ENCODE measurements around the gene SPATA3.
A peak's percentile ranks its signal among the peaks of the same experiment; 100 is the strongest.

The SPATA3 gene

DNA sequence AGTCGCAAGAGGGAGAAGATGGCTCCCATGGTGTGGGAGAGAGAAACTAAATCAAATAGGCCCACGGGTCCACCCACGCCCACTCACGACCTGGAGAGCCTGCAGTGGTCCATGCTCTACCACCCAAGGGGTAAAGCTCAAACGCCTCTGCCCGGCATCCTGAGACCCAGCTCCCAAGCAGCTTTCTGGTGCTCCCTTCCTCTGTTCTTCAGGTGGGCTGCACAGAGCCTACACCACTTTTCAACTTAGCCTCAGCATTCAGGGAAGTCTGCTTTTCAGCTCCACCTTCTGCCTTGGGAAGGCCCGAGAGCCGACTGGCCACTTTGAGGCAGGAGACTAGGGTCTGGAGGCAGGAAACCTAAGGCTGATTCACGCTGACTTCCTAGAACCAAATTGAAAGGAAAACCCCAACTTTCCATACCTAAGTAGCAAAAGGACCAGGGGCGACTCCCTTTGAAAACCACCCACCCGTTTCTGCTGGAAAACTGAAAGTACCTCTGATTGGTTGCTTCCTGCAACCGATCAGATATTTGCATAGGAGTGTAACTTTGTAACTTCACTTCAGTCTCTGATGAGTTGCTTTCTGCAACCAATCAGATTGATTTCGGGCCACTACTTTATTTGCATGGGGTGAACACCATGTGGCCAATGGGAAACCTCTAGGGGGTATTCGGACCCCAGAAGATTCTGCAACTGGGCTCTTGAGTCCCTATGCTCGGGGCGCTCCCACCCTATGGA is 26.8 kb upstream of the SPATA3 start:
- DNase-seq (ENCODE audit: low spot score): no peak

DNA sequence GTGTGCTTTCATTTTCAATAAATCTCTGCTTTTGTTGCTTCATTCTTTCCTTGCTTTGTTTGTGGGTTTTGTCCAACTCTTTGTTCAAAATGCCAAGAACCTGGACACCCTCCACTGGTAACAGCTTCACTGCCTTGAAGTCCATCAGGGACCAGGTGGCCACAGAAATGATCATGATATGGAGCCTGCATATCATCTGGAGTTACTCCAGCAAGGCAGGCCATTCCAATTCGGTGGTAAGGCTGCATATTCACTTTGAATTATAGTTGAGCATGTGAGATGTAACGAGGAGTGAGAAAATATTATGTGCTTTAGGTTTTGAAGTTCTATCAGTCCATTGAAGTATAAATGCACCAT is 26.3 kb upstream of the SPATA3 start:
- DNase-seq (ENCODE audit: low spot score): no peak

DNA sequence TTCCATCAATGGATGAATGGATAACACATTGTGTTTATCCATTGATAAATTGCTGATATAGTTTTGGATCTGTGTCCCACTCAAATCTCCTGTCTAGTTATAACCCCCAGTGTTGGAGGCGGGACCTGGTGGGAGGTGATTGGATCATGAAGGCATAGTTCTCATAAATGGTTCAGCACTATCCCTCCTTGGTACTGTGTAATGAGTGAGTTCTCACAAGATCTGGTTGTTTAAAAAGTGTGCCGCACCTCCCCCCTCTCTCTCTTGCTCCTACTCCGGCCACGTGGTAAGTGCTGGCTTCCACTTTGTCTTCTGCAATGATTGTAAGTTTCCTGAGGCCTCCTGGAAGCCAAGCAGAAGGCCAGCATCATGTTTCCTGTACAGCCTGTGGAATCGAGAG is 23.9 kb upstream of the SPATA3 start:
- no peak for DNase-seq (ENCODE audit: low spot score)

- peak; percentile 77 for DNase-seq (ENCODE audit: low spot score)
Measured at GRCh38 chr2:230974096-230974913, 21.6 kb upstream of the SPATA3 start.

DNA sequence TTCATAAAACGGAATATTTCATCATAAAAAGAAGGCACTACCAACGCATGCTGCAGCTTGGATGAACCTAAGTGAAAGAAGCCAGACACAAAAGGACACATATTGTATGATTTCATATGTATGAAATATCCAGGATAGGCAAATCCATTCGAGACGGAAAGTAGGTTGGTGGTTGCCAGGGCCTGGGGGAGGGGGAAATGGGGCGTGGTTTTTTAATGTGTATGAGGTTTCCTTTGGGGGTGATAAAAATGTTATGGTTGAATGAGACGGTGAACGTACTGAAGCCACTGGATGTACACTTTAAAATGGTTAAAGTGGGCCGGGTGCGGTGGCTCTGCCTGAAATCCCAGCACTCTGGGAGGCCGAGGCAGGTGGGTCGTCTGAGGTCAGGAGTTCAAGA is 20.0 kb upstream of the SPATA3 start:
- DNase-seq (ENCODE audit: low spot score): no peak

- DNase-seq (ENCODE audit: low spot score): no peak
Measured at GRCh38 chr2:230976671-230977171, 19.2 kb upstream of the SPATA3 start.

DNA sequence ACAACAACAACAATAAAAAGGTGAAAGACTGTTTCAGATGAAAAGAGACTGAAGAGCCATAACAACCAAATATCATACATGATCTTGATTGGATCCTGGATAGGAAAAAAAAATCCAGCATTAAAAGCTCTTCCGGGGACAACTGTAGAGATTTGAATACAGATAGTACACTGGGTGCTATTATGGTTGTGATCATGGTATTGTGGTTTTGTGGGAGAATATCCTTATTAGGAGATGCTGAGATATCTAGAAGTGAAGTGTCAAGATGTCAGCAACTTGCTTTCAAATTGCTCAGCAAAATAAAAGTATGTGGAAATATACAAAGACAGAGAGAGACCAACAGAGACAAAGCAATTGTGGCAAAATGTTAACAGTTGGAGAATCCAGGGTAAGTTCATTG is 15.5 kb upstream of the SPATA3 start:
- DNase-seq (ENCODE audit: low spot score): no peak

DNA sequence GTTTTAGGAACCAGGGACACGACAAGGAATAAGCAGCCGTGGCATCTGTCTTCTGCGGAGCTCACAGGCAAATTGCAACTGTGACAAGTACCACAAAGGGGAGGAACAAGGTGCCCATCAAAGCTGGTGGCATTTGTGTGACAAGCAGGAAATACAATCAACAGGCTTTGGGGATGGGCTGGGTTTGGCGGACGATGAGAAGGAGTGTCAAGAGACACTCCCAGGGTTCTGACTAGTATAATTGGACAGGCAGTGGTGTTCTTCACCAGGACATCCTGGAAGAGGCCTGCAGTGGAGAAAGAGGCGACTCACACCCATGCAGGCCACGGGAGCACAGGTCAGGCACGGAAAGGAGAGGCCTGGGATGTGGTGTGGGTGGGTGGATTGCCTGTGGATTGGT is 14.2 kb upstream of the SPATA3 start:
- DNase-seq (ENCODE audit: low spot score): peak; percentile 38

DNA sequence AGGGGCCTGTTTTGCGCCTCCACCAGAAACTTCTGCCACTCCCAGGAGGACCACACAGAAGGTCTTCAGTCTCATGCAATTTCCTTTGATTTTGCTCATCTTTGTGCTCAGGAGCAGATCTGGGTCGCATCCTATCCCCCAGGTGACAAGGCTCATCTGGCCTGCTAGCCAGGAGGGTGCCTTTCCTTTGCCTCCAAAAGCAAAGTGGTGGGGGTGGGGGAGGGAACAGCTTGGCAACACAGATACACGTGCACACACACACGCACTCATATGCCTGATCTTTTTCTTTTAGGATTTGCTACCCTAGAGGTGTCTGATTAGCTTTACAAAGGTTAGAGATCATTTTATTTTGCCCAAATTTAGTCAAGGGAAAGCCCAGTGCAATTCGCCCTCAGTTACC is 13.8 kb upstream of the SPATA3 start:
- no peak for DNase-seq (ENCODE audit: low spot score)

- DNase-seq (ENCODE audit: low spot score): no peak
Measured at GRCh38 chr2:230982528-230982927, 13.4 kb upstream of the SPATA3 start.

- DNase-seq (ENCODE audit: low spot score): no peak
Measured at GRCh38 chr2:230983566-230983965, 12.4 kb upstream of the SPATA3 start.

- DNase-seq (ENCODE audit: low spot score): no peak
Measured at GRCh38 chr2:230984393-230985220, 11.3 kb upstream of the SPATA3 start.

DNA sequence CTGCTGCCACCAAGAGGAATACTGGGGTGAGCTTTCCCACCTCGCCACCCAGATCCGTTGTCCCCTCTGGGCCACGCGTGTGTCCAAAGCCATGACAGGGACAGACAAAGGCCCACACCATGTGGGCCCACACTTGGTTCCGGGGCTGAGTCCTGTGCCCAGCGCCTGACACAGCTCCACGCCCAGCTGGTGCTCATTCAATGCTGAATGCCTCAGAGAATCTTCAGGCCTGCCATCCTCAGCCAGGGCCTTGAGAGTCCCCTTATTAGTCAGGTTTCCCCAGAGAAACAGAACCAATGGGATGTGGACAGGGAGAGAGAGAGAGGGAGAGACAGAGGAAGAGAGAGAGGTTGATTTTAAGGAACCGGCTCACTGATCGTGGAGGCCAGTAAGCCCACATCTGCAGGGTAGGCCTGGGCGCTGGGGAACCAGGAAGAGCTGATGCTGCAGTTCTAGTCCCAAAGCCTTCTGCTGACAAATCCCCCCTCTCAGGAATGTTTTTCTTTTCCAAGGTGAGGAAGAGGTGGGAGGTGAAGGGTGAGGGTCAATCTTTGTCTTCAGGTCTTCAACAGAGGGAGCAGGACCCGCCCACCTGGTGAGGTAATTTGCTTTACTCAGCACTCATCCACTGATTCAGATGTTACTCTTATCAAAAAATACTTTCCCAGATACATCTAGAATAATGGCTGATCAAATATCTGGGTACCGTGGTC is 10.2 kb upstream of the SPATA3 start:
- no peak for DNase-seq (ENCODE audit: low spot score)

GRCh38 chr2:230986520-230987136 is 9.3 kb upstream of the SPATA3 start:
- no peak for DNase-seq (ENCODE audit: low spot score)

- peak; percentile 69 for DNase-seq (ENCODE audit: low spot score)
Measured at GRCh38 chr2:230987137-230988020, 8.5 kb upstream of the SPATA3 start.

DNA sequence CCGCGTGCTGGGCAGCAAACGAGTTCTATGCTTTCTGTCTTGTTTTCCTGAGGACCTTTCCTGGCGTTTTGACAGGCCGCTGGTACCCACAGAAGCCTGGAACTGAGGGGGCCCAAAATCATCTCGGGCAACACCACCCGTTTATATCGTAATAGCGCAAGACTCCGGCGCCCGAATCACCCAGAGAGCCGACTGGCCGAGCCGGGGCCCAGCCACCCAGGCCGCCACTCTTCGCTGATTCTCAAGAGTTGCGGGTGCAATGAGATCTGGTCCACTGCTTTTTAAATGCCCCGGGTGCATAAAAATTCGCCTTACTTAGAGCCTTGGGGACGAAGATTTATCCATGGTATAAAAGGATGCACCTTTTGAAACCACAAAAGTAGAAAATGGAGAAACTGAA is 6.2 kb upstream of the SPATA3 start:
- no peak for DNase-seq (ENCODE audit: low spot score)

DNA sequence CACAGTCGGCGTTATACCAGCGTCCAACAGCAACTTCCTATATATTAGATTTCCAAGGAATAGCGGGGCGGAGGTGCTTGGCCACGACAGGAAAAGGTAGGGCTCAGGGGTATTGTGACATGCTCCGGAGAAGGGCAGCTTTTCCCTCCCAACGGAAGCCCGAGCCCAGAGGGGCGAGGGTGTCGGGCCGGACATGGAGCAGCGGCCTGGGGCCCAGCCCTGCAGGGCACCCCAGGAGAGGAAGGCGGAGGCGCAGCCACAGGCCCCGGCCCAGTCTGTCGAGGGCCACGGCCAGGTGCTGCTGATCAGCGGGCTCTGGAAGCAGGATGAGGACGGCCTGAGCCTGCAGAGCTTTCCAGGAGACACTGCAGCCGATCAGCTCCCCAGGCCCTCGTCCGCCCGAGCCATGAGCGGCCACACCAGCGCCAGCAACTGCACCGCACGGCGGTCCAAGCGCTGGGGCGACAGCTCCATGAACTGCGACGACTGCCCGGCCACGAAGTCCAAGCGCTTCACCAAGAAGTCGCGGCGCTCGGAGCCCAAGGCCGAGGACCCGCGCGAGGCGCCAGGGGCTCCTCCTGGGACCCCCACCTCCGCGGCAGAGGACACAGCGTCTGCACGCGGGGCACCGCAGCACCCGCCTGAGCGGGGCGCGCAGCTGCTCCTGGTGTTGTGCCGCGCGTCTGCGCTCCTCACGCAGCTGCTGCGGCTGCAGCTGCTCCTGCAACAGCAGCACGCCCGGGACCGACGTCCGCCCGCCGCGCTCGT is 5.6 kb upstream of the SPATA3 start:
- no peak for DNase-seq (ENCODE audit: low spot score)

DNA sequence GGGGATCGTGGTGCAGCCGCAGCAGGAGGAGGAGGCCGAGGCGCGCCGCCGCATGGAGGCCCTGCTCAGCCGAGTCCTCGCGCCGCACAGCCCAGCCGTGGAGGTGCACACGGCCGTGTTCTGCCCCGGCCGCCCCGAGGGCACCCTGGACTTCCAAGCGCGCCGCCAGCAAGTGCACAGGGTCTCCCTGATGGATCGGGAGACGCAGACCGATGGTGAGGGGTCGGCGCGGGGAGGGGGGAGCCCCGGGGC is 5.1 kb upstream of the SPATA3 start:
- DNase-seq (ENCODE audit: low spot score): no peak

- no peak for DNase-seq (ENCODE audit: low spot score)
Measured at GRCh38 chr2:230991598-230991997, 4.3 kb upstream of the SPATA3 start.

DNA sequence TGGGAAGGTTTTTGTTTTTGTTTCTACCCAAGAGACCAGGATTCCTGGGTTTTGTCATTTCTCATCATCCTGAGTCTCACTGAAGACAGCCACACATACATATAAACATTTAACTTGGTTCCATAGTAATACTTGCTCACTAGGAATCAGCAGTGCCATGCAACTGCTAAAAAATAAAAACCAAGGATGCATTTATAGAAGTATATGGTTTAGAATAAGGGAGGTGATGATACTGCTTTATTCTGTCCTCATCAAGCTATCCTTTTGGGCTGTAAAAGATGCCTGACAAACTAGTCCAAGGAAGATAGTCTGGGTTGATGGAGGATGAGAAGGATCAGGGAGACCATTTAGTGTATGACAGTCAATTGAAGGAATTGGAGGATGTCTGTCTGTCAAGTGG is 740 bp downstream of the SPATA3 start:
- no peak for DNase-seq (ENCODE audit: low spot score)
